Endothelial cell of umbilical vein (primary cell): Measurements from ENCODE around the gene BST2. TPM values are rescaled to one million over a fixed set of nuclear protein-coding genes. Genes with fewer than 3 reads are reported as not detected.

Experiments used
- BruUV-seq: library from RNA; stranded (reverse); fragments of 400-500 nt; replicated peaks from 2 replicates; lab custom pipeline; 2021; lab: Mats Ljungman, UMichigan
- CTCF ChIA-PET: fragments of 300-600, 350-600 bp; sonication (Branson Sonifier 250); formaldehyde crosslinking; loops from one replicate; lab custom pipeline; 2021; ENCODE audit warnings: antibody characterized with exemption, inconsistent platforms; lab: Charles Lee
- POLR2A ChIA-PET: fragments of 300-600, 350-600 bp; sonication (Branson Sonifier 250); formaldehyde crosslinking; loops from one replicate; lab custom pipeline; 2021; ENCODE audit warnings: antibody characterized with exemption, inconsistent platforms; lab: Charles Lee
- DNase-seq: peaks from one replicate; pipeline ENCODE4 v3.0.0-alpha.2; 2011; ENCODE audit warnings: low read depth, low spot score
- FAIRE-seq: peaks from 2 replicates; lab custom pipeline; 2011; peaks lifted over from hg19 to GRCh38; lab: Jason Lieb, UNC
- H2AFZ ChIP-seq: 2 replicates; pipeline ENCODE4 v1.6.0; 2012; ENCODE audit warnings: low read depth, low read length, control low read depth, inconsistent platforms
- H3K27ac ChIP-seq: 2 replicates; pipeline ENCODE4 v1.5.1; 2011; ENCODE audit warnings: low read depth, mild to moderate bottlenecking, control low read depth, low read length, moderate library complexity; ENCODE audit not compliant: insufficient read depth
- H3K27me3 ChIP-seq, 2 experiments: 2 replicates each; pipeline versions ENCODE4 v1.6.0 to v1.6.1; 2011; ENCODE audit warnings: low read length in 2 of 2, mixed read lengths in 1 of 2; ENCODE audit not compliant: control insufficient read depth in 2 of 2, insufficient read depth in 2 of 2
- H3K36me3 ChIP-seq, 2 experiments: 2 replicates in 1 of 2; 3 replicates in 1 of 2; pipeline ENCODE4 v1.5.1; 2011; ENCODE audit warnings: low read length in 2 of 2, mild to moderate bottlenecking in 1 of 2, moderate library complexity in 1 of 2; ENCODE audit not compliant: control insufficient read depth in 2 of 2, insufficient read depth in 2 of 2; ENCODE audit errors: extremely low read depth in 1 of 2
- H3K4me1 ChIP-seq: 3 replicates; pipeline ENCODE4 v1.5.1; 2011; ENCODE audit warnings: mild to moderate bottlenecking, low read length; ENCODE audit not compliant: control insufficient read depth, insufficient read depth; ENCODE audit errors: extremely low read depth
- H3K4me2 ChIP-seq: 2 replicates; pipeline ENCODE4 v1.6.1; 2011; ENCODE audit warnings: low read length, control low read depth, mixed read lengths; ENCODE audit not compliant: insufficient read depth
- H3K4me3 ChIP-seq, 3 experiments: fragments of 200-600 bp in 1 of 3; sonication (generic), shearing (Covaris generic) in 1 of 3; replicated peaks in 1 of 3; 2 replicates each; pipeline ENCODE4 v1.5.1; 2011 to 2016; ENCODE audit warnings: control low read depth in 3 of 3, low read length in 3 of 3, mild to moderate bottlenecking in 2 of 3, inconsistent platforms in 1 of 3, low read depth in 1 of 3, moderate library complexity in 1 of 3; ENCODE audit not compliant: insufficient read depth in 1 of 3
- H3K79me2 ChIP-seq: 2 replicates; pipeline ENCODE4 v1.6.0; 2012; ENCODE audit warnings: low read length, inconsistent platforms; ENCODE audit not compliant: control insufficient read depth, insufficient read depth
- H3K9ac ChIP-seq: replicated peaks from 2 replicates; pipeline ENCODE3; 2011; ENCODE audit warnings: low read length, control low read depth; ENCODE audit not compliant: insufficient read depth; ENCODE audit errors: extremely low read depth
- H3K9me1 ChIP-seq: replicated peaks from 3 replicates; pipeline ENCODE4 v1.6.0; 2011; ENCODE audit warnings: mild to moderate bottlenecking, low read length; ENCODE audit not compliant: control insufficient read depth, insufficient read depth; ENCODE audit errors: extremely low read depth
- H3K9me3 ChIP-seq: replicated peaks from 2 replicates; pipeline ENCODE4 v1.5.1; 2012; ENCODE audit warnings: low read length, inconsistent platforms; ENCODE audit not compliant: control insufficient read depth, insufficient read depth
- H4K20me1 ChIP-seq: replicated peaks from 2 replicates; pipeline ENCODE3; 2011; ENCODE audit warnings: mild to moderate bottlenecking, low read length; ENCODE audit not compliant: control insufficient read depth, insufficient read depth; ENCODE audit errors: extremely low read depth
- CTCF ChIP-seq, 2 donors: IDR thresholded peaks; 1 replicate in 1 of 2; 2 replicates in 1 of 2; pipeline ENCODE4 v1.5.1; 2011; ENCODE audit warnings: low read length in 2 of 2, mild to moderate bottlenecking in 2 of 2, moderate library complexity in 2 of 2, control low read depth in 1 of 2, inconsistent platforms in 1 of 2, low read depth in 1 of 2; ENCODE audit not compliant: insufficient read depth in 1 of 2; ENCODE audit errors: extremely low read depth in 1 of 2
- EZH2 ChIP-seq: IDR thresholded peaks from 2 replicates; pipeline ENCODE4 v1.6.1; 2012; ENCODE audit warnings: borderline replicate concordance, low read depth, mild to moderate bottlenecking, moderate library complexity, low read length, inconsistent platforms; ENCODE audit not compliant: severe bottlenecking
- FOS ChIP-seq: IDR thresholded peaks from 2 replicates; pipeline ENCODE4 v1.6.1; 2011; ENCODE audit warnings: mild to moderate bottlenecking, low read length, moderate library complexity, borderline replicate concordance; ENCODE audit not compliant: insufficient read depth
- GATA2 ChIP-seq: IDR thresholded peaks from 2 replicates; pipeline ENCODE4 v1.7.0; 2011; ENCODE audit warnings: low read depth, mild to moderate bottlenecking, moderate library complexity, mixed read lengths, low read length; ENCODE audit not compliant: insufficient read length, insufficient read depth
- JUN ChIP-seq: IDR thresholded peaks from 2 replicates; pipeline ENCODE4 v1.6.1; 2011; ENCODE audit warnings: borderline replicate concordance, low read depth; ENCODE audit not compliant: insufficient read length, insufficient read depth
- MAX ChIP-seq: IDR thresholded peaks from 2 replicates; pipeline ENCODE4 v1.6.1; 2011; ENCODE audit not compliant: insufficient read depth, insufficient read length
- MYC ChIP-seq: IDR thresholded peaks from one replicate; pipeline ENCODE4 v1.6.1; 2011; ENCODE audit warnings: mild to moderate bottlenecking, low read depth, low read length
- POLR2A ChIP-seq: IDR thresholded peaks from 2 replicates; pipeline ENCODE4 v1.6.1; 2012; ENCODE audit warnings: low read depth, mild to moderate bottlenecking, control low read depth, low read length
- POLR2AphosphoS5 ChIP-seq: IDR thresholded peaks from 2 replicates; pipeline ENCODE4 v1.6.1; 2012; ENCODE audit warnings: low read depth, mild to moderate bottlenecking, control low read depth, low read length, moderate library complexity; ENCODE audit not compliant: insufficient read depth
- dilution Hi-C: fragments of 300-500 bp; cut with MboI; formaldehyde crosslinking; loops from one replicate; pipeline ENCODE4 v1.15.0; 2019; ENCODE audit warnings: low sequenced_read_pairs; ENCODE audit not compliant: extremely low pct_ligation_motif_present
- intact Hi-C: fragments of 100-400 bp; cut with micrococcal nuclease; formaldehyde crosslinking; loops from one replicate; pipeline ENCODE4 v1.10.0; 2022
- polyA plus RNA-seq, 4 experiments: library from polyadenylated mRNA; depleted of rRNA in 3 of 4; stranded (reverse) in 3 of 4; unstranded in 1 of 4; fragments of >200 nt; gene quantifications; 2 replicates each; pipeline versions ENCODE4 v1.2.1 to v1.2.3, GENCODE V29; 2011 to 2012; ENCODE audit warnings: missing spikeins in 1 of 4
- total RNA-seq: library from RNA; stranded (reverse); gene quantifications from 2 replicates; pipeline ENCODE4 v1.2.3, GENCODE V29; 2021

BST2 gene
- total and polyA plus RNA-seq, 2 donors (not counting 3 experiments of a cell fraction or from before 2014, with no cell fraction given), result 21.2 to 146 TPM

- dilution Hi-C loops, result no loop called here
Measured at GRCh38 chr19:17429641-17430113, 24.2 kb upstream of the BST2 start.

More at GRCh38 chr19:17429641-17430113, 24.2 kb upstream of the BST2 start:
- Histone ChIP-seq H3K9me1 (no peaks in the 10 kb centered on the region), H3K79me2 (no peaks in the 10 kb centered on the region), H4K20me1 (no peaks in the 10 kb centered on the region), H3K9me3 (no peaks in the 10 kb centered on the region), H3K36me3 (no peaks in the 10 kb centered on the region), H3K4me2 (no peak overlapping the region), H3K9ac (no peak overlapping the region), H3K27ac (no peak overlapping the region), H3K4me1 (no peaks in the 10 kb centered on the region), H3K4me3 (no peak overlapping the region), H3K27me3 (no peaks in the 10 kb centered on the region), H2AFZ (no peak overlapping the region)
- BruUV-seq, result no TSS peak
- ChIA-PET POLR2A (no interaction called here), CTCF (interaction anchor here (0.7 to 1.8 kb wide), 4 partner anchors 10 to 63 kb away, joined by 3 to 5 read pairs (median 4); no protein-coding TSS in a partner anchor)
- intact Hi-C loops, result no loop called here
- TF ChIP-seq GATA2 (no peak), FOS (no peak), JUN (no peak), POLR2AphosphoS5 (no peak), CTCF (IDR thresholded peaks at IDR 0.05; ENCODE audit: extremely low read depth in 1 of 2, insufficient read depth in 1 of 2, low read depth in 1 of 2, low read length in 2 of 2) (no peak), POLR2A (no peak), MYC (no peak), MAX (no peak), EZH2 (no peak)
- DNase-seq (no peak), FAIRE-seq (no peak)
